ENCODE measurements around the gene ACTL7B.
A peak's percentile ranks its signal among the peaks of the same experiment; 100 is the strongest.
"Not testable (repeated sequence)": the region's sequence is repeated elsewhere in the genome, so short reads cannot be mapped to it uniquely, and the experiment has no call there.

The ACTL7B gene

DNA sequence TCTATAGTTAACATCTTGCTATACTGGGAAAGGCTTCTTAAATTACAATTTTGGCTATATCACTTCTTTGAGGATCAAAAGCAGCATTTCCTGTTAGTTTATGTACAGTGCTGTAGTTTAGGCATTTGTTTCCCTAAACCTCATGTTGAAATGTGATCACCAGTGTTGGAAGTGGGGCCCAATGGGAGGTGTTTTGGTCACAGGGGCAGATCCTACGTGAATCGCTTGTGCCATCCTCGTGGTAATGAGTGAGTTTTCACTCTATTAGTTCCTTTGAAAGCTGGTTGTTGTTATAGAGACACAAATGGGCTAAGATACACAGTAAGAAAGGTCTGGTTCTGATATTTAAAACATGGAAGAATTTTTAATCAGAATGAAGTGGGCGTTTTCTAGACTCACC, 12.0 kb upstream of the ACTL7B start:
- DNase-seq: no peak

DNA sequence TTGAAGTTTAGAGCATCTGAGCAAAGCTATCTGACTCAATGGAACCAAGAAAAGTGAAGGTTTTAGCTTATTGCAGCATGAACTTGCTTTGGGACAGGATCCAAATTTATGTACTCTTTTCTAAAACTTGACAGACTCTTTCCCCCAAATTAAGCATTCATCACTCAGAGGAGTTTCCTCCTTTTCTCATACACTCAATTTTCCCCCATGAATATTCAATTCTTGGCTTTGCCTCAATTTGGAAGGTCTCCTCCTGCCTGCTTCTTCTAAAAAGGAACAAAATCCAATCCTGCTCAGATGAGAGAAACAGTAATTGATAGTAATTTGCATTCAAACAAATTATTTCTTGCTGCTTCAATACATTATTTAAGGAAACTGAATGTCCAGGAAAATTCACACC, 11.3 kb upstream of the ACTL7B start:
- DNase-seq: no peak

- no peak for DNase-seq
Measured at GRCh38 chr9:108866001-108866420, 10.2 kb upstream of the ACTL7B start.

DNA sequence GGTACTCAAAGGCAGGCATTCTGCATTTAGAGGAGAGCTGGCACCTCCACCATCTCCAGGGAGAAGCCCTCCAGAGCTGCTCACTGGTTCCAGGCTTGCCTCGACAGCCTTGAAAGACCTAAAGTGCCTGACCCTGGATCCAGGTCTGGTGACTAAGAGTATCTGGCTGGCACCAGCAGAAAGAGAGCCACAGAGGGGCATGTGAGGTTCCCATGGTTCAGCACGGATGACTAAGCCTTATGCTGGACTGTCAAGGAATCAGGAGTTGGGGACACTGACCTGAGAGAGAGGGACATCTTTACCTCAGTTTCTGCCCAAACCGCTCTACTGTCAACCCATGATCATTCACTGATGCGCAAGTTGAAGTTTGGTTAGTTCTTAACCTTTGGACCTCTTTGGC, 9.3 kb upstream of the ACTL7B start:
- no peak for DNase-seq

- no peak for DNase-seq
Measured at GRCh38 chr9:108864446-108864845, 8.7 kb upstream of the ACTL7B start.

- DNase-seq: no peak
Measured at GRCh38 chr9:108863891-108864290, 8.1 kb upstream of the ACTL7B start.

DNA sequence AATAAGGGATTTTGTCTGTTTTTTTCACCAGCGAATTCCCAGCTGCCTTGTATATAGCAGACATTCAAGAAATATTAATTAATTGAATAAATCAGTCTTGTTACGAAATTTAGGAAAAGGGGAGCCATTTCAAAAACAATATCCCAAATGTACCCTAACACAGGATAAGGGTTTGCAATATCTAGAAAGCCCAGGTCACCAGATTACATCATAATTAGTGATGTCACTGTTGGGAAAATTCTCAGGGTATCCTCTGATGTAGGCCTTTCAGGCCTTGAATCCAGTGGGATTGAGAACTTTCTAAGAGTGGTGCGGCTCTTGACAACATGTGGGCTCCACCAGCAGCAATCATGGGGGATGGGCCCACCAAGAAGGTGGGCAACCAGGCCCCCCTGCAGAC, 6.2 kb upstream of the ACTL7B start, which contains the start of gene ACTL7A:
ACTL7A (plus strand) TSS at position 270 of the 400 bp plus-strand sequence; CDS start at position 327, 57 bp downstream.
- no peak for DNase-seq

- DNase-seq: no peak
Measured at GRCh38 chr9:108861464-108861863, 5.7 kb upstream of the ACTL7B start.

- DNase-seq: no peak
Measured at GRCh38 chr9:108860764-108861163, 5.0 kb upstream of the ACTL7B start.

- DNase-seq: no peak
Measured at GRCh38 chr9:108860354-108860753, 4.6 kb upstream of the ACTL7B start.

- DNase-seq: no peak
Measured at GRCh38 chr9:108859459-108860114, 3.8 kb upstream of the ACTL7B start.

GRCh38 chr9:108857572-108857971, 1.8 kb upstream of the ACTL7B start:
- DNase-seq: no peak

- no peak for DNase-seq
Measured at GRCh38 chr9:108855529-108855886, 278 bp downstream of the ACTL7B start.

DNA sequence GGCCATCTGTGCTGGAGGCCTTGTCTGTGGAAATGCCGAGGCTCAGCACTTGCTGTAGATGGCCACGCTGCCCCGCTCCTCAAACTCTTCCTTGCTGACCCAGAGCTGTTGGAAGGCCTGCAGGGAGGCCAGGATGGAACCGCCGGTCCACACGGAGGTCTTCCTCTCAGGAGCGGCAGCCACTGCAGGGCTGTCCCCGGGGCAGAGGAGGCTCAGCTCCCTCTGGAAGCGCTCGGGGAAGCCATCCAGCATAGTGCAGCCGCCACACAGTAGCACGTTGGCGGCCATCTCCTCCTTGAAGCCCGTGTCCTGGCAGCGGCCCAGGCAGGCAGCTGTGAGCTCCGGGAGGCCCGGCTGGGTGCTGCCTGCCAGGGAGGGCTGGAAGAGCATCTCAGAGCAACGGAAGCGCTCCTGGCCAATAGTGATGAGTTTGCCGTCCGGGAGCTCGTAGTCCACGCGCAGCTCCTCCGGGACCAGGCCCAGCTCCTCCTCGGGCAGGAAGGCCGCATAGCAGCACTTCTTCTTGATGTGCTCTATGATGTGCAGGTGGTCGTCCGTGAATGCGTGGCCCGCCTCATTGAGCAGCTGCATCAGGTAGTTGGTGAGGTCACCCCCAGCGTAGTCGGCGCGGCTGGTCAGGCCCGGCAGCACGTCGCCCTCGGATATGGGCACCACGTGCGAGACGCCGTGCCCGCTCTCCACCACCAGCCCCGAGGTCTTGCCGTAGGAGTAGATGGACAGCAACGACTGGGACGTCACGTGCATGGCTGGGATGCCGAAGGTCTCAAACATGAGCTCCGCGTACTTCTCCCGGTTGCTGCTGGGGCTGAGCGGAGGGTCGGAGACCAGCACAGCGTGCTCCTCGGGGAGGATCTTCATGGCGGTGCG, 901 bp downstream of the ACTL7B start:
- DNase-seq: no peak

- DNase-seq: no peak
Measured at GRCh38 chr9:108854094-108854493, 1.7 kb downstream of the ACTL7B start.

DNA sequence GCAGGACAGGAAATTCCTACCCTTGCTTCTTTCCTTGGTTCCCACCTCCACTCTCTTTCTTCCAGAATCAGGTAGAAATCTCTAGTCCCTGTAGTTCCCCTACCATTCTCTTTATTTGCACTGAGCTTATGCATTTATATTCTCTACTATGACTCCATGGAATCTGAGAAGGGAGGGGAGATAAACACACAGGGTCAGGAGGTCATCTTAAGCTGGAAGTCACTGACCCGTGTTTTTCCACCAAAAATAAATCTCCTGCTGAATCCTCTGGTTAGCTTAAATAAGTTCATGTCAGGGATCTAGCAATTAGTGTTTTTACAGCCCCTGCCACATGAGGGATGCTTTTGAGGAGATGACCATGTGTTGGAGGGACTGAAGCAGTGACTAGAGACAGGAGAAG, 3.7 kb downstream of the ACTL7B start:
- DNase-seq: no peak

DNA sequence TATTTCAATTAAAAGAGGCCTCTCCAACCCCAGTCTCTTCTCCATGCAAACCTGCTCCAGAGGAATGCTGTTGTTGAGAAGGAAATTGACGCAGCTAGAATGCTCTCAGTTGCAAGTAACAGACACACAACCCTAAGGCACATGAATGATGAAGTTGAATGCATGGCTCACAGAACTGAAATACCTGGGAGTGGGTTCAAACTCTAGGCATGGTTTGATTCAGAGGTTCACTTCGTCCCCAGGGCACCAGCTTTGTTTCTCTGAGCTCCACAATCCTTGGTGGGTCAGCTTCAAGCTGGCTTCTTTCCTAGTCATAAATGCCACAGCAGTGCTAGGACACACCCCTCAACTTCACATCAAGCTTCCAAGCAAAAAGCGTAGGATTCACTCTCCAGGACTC, 4.6 kb downstream of the ACTL7B start:
- no peak for DNase-seq

- DNase-seq: peak; percentile 47
Measured at GRCh38 chr9:108850293-108850897, 5.4 kb downstream of the ACTL7B start.

GRCh38 chr9:108848296-108848695, 7.5 kb downstream of the ACTL7B start:
- not testable (repeated sequence) for DNase-seq

DNA sequence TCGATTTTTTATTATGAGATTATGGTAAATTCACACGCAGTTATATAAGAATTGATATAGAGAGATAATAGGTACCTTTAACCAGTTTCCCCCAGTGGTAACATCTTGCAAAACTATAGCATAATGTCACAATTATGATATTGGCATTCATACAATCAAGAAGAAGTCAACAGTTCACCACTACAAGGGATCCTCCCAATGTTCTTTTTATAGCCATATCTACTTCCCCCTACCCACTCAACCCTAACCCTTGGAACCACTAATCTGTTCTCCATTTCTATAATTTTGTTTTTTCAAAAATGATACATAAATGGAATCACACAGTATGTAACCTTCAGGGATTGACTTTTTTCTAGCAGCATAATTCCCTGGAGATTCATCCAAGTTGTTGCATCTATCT, 9.8 kb downstream of the ACTL7B start:
- no peak for DNase-seq

DNA sequence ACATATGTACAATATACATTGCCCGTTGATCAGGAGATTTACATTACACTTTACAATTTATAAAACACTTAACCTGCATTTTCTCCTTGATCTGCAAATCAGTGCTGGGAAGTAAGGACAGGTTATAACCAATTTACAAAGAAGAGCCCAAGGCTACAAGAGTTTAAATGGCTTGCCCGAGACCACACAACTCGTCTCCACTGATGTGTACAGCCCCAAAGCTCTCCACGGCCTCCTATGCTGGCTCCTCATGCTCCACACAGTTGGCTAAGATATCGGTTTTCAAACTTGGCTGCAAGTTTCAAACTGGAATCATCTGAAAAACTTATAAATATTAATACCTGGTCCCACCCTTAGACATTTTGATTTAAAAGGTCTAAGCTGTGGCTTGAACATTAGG, 10.3 kb downstream of the ACTL7B start:
- DNase-seq: no peak

GRCh38 chr9:108844856-108845255, 10.9 kb downstream of the ACTL7B start:
- no peak for DNase-seq

GRCh38 chr9:108844391-108844790, 11.4 kb downstream of the ACTL7B start:
- DNase-seq: no peak
